ENCODE data around the gene KCNB1.

DNA sequence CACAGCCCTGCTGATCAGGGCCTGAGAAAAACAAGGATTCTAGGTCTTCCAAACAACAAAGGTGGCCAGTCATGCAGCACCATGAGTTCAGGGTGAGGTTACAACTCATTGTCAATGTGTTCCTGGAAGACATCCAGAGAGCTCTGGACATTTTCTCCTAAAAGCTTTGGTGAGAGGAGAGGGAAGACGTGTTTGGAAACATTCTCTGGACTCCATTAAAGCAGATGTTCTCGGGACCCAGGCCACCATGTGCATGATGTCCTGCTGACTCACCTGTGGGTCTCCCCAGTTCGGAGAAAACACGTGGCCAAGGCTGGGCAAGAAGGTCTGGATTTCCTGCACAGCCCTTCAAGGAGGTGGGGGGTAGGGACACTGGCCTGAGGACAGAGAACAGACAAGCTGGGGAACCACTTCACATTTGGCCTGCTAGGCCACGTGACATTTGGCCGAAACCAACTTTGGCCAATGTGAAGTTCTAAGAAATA lies 61.6 kb downstream of the KCNB1 start:
- TF ChIP-seq GABPA (IDR thresholded peaks at IDR 0.05 in 1 of 2, conservative IDR thresholded peaks at IDR 0.05 in 1 of 2) (no peak), TAF1 (conservative IDR thresholded peaks at IDR 0.05) (no peak), EGR1 (IDR thresholded peaks at IDR 0.05; ENCODE audit: low read depth in 2 of 2) (no peak), NR2F2 (IDR thresholded peaks at IDR 0.05) (no peak), YY1 (IDR thresholded peaks at IDR 0.05) (no peak), RAD21 (IDR thresholded peaks at IDR 0.05) (no peak)
- TF ChIP-seq, protein P1, sequence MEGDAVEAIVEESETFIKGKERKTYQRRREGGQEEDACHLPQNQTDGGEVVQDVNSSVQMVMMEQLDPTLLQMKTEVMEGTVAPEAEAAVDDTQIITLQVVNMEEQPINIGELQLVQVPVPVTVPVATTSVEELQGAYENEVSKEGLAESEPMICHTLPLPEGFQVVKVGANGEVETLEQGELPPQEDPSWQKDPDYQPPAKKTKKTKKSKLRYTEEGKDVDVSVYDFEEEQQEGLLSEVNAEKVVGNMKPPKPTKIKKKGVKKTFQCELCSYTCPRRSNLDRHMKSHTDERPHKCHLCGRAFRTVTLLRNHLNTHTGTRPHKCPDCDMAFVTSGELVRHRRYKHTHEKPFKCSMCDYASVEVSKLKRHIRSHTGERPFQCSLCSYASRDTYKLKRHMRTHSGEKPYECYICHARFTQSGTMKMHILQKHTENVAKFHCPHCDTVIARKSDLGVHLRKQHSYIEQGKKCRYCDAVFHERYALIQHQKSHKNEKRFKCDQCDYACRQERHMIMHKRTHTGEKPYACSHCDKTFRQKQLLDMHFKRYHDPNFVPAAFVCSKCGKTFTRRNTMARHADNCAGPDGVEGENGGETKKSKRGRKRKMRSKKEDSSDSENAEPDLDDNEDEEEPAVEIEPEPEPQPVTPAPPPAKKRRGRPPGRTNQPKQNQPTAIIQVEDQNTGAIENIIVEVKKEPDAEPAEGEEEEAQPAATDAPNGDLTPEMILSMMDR (IDR thresholded peaks at IDR 0.05; ENCODE audit: low read depth, low read length, missing input control), result no peak
- TF ChIP-seq, protein P2, sequence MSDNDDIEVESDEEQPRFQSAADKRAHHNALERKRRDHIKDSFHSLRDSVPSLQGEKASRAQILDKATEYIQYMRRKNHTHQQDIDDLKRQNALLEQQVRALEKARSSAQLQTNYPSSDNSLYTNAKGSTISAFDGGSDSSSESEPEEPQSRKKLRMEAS (IDR thresholded peaks at IDR 0.05), result no peak
- TF ChIP-seq, protein P3, sequence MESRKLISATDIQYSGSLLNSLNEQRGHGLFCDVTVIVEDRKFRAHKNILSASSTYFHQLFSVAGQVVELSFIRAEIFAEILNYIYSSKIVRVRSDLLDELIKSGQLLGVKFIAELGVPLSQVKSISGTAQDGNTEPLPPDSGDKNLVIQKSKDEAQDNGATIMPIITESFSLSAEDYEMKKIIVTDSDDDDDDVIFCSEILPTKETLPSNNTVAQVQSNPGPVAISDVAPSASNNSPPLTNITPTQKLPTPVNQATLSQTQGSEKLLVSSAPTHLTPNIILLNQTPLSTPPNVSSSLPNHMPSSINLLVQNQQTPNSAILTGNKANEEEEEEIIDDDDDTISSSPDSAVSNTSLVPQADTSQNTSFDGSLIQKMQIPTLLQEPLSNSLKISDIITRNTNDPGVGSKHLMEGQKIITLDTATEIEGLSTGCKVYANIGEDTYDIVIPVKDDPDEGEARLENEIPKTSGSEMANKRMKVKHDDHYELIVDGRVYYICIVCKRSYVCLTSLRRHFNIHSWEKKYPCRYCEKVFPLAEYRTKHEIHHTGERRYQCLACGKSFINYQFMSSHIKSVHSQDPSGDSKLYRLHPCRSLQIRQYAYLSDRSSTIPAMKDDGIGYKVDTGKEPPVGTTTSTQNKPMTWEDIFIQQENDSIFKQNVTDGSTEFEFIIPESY (IDR thresholded peaks at IDR 0.05), result no peak
- TF ChIP-seq, protein P4, sequence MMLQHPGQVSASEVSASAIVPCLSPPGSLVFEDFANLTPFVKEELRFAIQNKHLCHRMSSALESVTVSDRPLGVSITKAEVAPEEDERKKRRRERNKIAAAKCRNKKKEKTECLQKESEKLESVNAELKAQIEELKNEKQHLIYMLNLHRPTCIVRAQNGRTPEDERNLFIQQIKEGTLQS (IDR thresholded peaks at IDR 0.05), result no peak
- TF ChIP-seq, protein P5, sequence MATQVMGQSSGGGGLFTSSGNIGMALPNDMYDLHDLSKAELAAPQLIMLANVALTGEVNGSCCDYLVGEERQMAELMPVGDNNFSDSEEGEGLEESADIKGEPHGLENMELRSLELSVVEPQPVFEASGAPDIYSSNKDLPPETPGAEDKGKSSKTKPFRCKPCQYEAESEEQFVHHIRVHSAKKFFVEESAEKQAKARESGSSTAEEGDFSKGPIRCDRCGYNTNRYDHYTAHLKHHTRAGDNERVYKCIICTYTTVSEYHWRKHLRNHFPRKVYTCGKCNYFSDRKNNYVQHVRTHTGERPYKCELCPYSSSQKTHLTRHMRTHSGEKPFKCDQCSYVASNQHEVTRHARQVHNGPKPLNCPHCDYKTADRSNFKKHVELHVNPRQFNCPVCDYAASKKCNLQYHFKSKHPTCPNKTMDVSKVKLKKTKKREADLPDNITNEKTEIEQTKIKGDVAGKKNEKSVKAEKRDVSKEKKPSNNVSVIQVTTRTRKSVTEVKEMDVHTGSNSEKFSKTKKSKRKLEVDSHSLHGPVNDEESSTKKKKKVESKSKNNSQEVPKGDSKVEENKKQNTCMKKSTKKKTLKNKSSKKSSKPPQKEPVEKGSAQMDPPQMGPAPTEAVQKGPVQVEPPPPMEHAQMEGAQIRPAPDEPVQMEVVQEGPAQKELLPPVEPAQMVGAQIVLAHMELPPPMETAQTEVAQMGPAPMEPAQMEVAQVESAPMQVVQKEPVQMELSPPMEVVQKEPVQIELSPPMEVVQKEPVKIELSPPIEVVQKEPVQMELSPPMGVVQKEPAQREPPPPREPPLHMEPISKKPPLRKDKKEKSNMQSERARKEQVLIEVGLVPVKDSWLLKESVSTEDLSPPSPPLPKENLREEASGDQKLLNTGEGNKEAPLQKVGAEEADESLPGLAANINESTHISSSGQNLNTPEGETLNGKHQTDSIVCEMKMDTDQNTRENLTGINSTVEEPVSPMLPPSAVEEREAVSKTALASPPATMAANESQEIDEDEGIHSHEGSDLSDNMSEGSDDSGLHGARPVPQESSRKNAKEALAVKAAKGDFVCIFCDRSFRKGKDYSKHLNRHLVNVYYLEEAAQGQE (IDR thresholded peaks at IDR 0.05), result no peak
